WTC11 (cell line): Measurements from ENCODE around the gene INTS15. TPM values are rescaled to one million over a fixed set of nuclear protein-coding genes. Genes with fewer than 3 reads are reported as not detected.

Experiments
- ATAC-seq: fragments of 200-7000 bp; cut with Tn5 transposase; 2 replicates; pipeline ENCODE4 v1.10.0; 2021; ENCODE audit warnings: mild to moderate bottlenecking, moderate library complexity
- CTCF ChIA-PET: fragments of 300-600 bp; sonication (Branson Sonifier 250); formaldehyde crosslinking; loops from one replicate; lab custom pipeline; 2021; ENCODE audit warnings: antibody characterized with exemption; lab: Charles Lee
- POLR2A ChIA-PET: fragments of 350-600 bp; sonication (Branson Sonifier 250); formaldehyde crosslinking; loops from one replicate; lab custom pipeline; 2021; ENCODE audit warnings: antibody characterized with exemption; lab: Charles Lee
- DNase-seq: peaks from one replicate; pipeline ENCODE4 v3.0.0; 2021; ENCODE audit warnings: low spot score
- H3K27ac Mint-ChIP-seq: 2 replicates; pipeline ENCODE4 v1.8.0; 2021; ENCODE audit warnings: mixed read lengths
- H3K27me3 Mint-ChIP-seq: 2 replicates; pipeline ENCODE4 v1.8.0; 2021; ENCODE audit warnings: low read depth, mild to moderate bottlenecking, moderate library complexity, mixed read lengths
- H3K36me3 Mint-ChIP-seq: 2 replicates; pipeline ENCODE4 v1.8.0; 2021; ENCODE audit warnings: mixed read lengths
- H3K4me1 Mint-ChIP-seq: 2 replicates; pipeline ENCODE4 v1.8.0; 2022; ENCODE audit warnings: mixed read lengths
- H3K4me3 Mint-ChIP-seq: 2 replicates; pipeline ENCODE4 v1.8.0; 2021; ENCODE audit warnings: mild to moderate bottlenecking, moderate library complexity, mixed read lengths
- H3K9me3 Mint-ChIP-seq: 2 replicates; pipeline ENCODE4 v1.8.0; 2021; ENCODE audit warnings: mixed read lengths
- ELF4 ChIP-seq: sonication (generic); formaldehyde crosslinking; IDR thresholded peaks from 2 replicates; pipeline ENCODE4 v1.8.1; 2022; ENCODE audit warnings: low read depth, mild to moderate bottlenecking, moderate library complexity, missing genetic modification reagents
- EMX1 ChIP-seq: fragments of 250-450 bp; sonication (Bioruptor Pico); IDR thresholded peaks from 2 replicates; pipeline ENCODE4 v1.8.0; 2021; ENCODE audit warnings: mild to moderate bottlenecking
- IRF2 ChIP-seq: sonication (generic); formaldehyde crosslinking; IDR thresholded peaks from 2 replicates; pipeline ENCODE4 v1.8.0; 2022; ENCODE audit warnings: low read depth, missing genetic modification reagents, borderline replicate concordance
- KAT7 ChIP-seq: sonication (generic); formaldehyde crosslinking; IDR thresholded peaks from 2 replicates; pipeline ENCODE4 v1.8.1; 2023; ENCODE audit warnings: missing genetic modification reagents, mild to moderate bottlenecking, borderline replicate concordance
- NFATC4 ChIP-seq: fragments of 250-450 bp; sonication (Bioruptor Pico); IDR thresholded peaks from 2 replicates; pipeline ENCODE4 v1.9.0; 2021; ENCODE audit warnings: mild to moderate bottlenecking
- NFE2L1 ChIP-seq: sonication (generic); formaldehyde crosslinking; IDR thresholded peaks from 2 replicates; pipeline ENCODE4 v1.8.1; 2023; ENCODE audit warnings: missing genetic modification reagents
- NR1H2 ChIP-seq: sonication (generic); formaldehyde crosslinking; IDR thresholded peaks from 2 replicates; pipeline ENCODE4 v1.9.0; 2021; ENCODE audit warnings: mild to moderate bottlenecking, moderate library complexity, missing genetic modification reagents
- NR3C1 ChIP-seq: sonication (generic); formaldehyde crosslinking; conservative IDR thresholded peaks from 2 replicates; pipeline ENCODE4 v1.8.1; 2023; ENCODE audit warnings: low read depth, mild to moderate bottlenecking, missing genetic modification reagents
- PRRX2 ChIP-seq: fragments of 250-450 bp; sonication (Bioruptor Pico); IDR thresholded peaks from 2 replicates; pipeline ENCODE4 v1.8.0; 2021; ENCODE audit warnings: mild to moderate bottlenecking
- TEAD4 ChIP-seq: sonication (generic); formaldehyde crosslinking; IDR thresholded peaks from 2 replicates; pipeline ENCODE4 v1.8.0; 2022; ENCODE audit warnings: mild to moderate bottlenecking, missing genetic modification reagents
- ZNF138 ChIP-seq: sonication (generic); formaldehyde crosslinking; conservative IDR thresholded peaks from 2 replicates; pipeline ENCODE4 v1.8.1; 2022; ENCODE audit warnings: mild to moderate bottlenecking, moderate library complexity, missing genetic modification reagents
- ZNF219 ChIP-seq: sonication (generic); formaldehyde crosslinking; IDR thresholded peaks from 2 replicates; pipeline ENCODE4 v1.8.0; 2023; ENCODE audit warnings: missing genetic modification reagents, mild to moderate bottlenecking, borderline replicate concordance
- total RNA-seq: library from RNA; stranded (reverse); gene quantifications from 3 replicates; pipeline ENCODE4 v1.2.3, GENCODE V29; 2021
- TF ChIP-seq, protein P1 (sequence below): sonication (generic); formaldehyde crosslinking; IDR thresholded peaks from 2 replicates; pipeline ENCODE4 v1.8.0; 2023; ENCODE audit warnings: missing genetic modification reagents, mild to moderate bottlenecking, borderline replicate concordance
- TF ChIP-seq, protein P2 (sequence below): sonication (generic); formaldehyde crosslinking; IDR thresholded peaks from 2 replicates; pipeline ENCODE4 v1.8.1; 2023; ENCODE audit warnings: mild to moderate bottlenecking, missing genetic modification reagents, moderate library complexity
- TF ChIP-seq, protein P3 (sequence below): fragments of 250-450 bp; sonication (Bioruptor Pico); IDR thresholded peaks from 2 replicates; pipeline ENCODE4 v1.9.0; 2021; ENCODE audit warnings: moderate library complexity, mild to moderate bottlenecking, inconsistent platforms, borderline replicate concordance
- TF ChIP-seq, protein P4 (sequence below): sonication (generic); formaldehyde crosslinking; IDR thresholded peaks from 2 replicates; pipeline ENCODE4 v1.8.1; 2023; ENCODE audit warnings: mild to moderate bottlenecking, missing genetic modification reagents
- TF ChIP-seq, protein P5 (sequence below): sonication (generic); formaldehyde crosslinking; IDR thresholded peaks from 2 replicates; pipeline ENCODE4 v1.8.0; 2022; ENCODE audit warnings: mild to moderate bottlenecking, missing genetic modification reagents
- TF ChIP-seq, protein P6 (sequence below): sonication (generic); formaldehyde crosslinking; IDR thresholded peaks from 2 replicates; pipeline ENCODE4 v1.8.0; 2022; ENCODE audit warnings: mild to moderate bottlenecking, missing genetic modification reagents

The INTS15 gene
- total RNA-seq, 1 experiment from 2014 or later, result 28.2 TPM

DNA sequence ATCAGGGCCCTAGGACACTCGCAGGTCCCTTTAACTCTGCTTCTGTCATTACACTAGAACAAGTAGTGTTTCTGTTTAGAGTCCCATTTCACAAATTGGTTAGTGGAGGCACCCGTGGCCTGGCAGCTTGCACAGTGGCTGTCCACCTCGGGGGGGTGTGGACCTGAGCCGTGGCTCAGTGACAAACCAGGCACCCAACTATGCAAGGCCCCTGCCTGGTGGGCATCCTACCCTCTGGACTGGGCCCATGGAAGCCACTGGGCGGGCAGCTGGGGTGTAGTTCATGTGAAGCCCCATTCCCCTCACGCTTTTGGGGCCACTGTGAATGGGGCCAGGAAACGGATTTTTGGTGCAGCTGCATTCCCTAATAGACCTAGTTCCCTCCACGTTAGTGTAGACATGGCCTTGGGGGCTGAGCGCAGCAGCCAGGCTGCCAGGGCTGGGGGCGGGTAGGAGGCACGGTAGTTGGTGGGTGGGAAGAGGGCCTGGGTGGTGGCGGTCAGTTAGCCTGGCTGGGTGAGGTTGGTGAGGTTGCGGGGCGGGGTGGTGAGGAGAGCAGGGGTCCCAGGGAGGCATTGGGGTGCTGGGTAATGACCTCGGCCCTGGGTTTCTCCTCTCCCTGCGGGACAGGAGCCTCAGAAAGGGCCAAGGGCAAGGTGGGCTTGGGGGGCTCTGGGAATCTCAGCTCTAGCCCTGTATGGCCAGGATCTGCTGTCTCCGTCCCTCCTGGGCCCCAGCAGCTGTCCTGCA, 66.0 kb downstream of the INTS15 start:
- H3K9me3 Mint-ChIP-seq, result no peaks in the 10 kb centered on the region
- TF ChIP-seq, protein P1, sequence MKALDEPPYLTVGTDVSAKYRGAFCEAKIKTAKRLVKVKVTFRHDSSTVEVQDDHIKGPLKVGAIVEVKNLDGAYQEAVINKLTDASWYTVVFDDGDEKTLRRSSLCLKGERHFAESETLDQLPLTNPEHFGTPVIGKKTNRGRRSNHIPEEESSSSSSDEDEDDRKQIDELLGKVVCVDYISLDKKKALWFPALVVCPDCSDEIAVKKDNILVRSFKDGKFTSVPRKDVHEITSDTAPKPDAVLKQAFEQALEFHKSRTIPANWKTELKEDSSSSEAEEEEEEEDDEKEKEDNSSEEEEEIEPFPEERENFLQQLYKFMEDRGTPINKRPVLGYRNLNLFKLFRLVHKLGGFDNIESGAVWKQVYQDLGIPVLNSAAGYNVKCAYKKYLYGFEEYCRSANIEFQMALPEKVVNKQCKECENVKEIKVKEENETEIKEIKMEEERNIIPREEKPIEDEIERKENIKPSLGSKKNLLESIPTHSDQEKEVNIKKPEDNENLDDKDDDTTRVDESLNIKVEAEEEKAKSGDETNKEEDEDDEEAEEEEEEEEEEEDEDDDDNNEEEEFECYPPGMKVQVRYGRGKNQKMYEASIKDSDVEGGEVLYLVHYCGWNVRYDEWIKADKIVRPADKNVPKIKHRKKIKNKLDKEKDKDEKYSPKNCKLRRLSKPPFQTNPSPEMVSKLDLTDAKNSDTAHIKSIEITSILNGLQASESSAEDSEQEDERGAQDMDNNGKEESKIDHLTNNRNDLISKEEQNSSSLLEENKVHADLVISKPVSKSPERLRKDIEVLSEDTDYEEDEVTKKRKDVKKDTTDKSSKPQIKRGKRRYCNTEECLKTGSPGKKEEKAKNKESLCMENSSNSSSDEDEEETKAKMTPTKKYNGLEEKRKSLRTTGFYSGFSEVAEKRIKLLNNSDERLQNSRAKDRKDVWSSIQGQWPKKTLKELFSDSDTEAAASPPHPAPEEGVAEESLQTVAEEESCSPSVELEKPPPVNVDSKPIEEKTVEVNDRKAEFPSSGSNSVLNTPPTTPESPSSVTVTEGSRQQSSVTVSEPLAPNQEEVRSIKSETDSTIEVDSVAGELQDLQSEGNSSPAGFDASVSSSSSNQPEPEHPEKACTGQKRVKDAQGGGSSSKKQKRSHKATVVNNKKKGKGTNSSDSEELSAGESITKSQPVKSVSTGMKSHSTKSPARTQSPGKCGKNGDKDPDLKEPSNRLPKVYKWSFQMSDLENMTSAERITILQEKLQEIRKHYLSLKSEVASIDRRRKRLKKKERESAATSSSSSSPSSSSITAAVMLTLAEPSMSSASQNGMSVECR (CRISPR knock-in tag), result no peak
- TF ChIP-seq IRF2 (CRISPR knock-in tag), result no peak
- TF ChIP-seq NFATC4, result no peak
- TF ChIP-seq NR1H2, result no peak
- no peak for TF ChIP-seq EMX1 (CRISPR knock-in tag)
- TF ChIP-seq, protein P2, sequence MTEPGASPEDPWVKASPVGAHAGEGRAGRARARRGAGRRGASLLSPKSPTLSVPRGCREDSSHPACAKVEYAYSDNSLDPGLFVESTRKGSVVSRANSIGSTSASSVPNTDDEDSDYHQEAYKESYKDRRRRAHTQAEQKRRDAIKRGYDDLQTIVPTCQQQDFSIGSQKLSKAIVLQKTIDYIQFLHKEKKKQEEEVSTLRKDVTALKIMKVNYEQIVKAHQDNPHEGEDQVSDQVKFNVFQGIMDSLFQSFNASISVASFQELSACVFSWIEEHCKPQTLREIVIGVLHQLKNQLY (CRISPR knock-in tag), result no peak
- TF ChIP-seq PRRX2 (CRISPR knock-in tag), result no peak
- no peak for TF ChIP-seq NFE2L1 (CRISPR knock-in tag)
- TF ChIP-seq, protein P3, sequence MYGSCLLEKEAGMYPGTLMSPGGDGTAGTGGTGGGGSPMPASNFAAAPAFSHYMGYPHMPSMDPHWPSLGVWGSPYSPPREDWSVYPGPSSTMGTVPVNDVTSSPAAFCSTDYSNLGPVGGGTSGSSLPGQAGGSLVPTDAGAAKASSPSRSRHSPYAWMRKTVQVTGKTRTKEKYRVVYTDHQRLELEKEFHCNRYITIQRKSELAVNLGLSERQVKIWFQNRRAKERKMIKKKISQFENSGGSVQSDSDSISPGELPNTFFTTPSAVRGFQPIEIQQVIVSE (CRISPR knock-in tag), result no peak
- no peak for TF ChIP-seq ZNF219
- TF ChIP-seq ELF4 (CRISPR knock-in tag), result no peak
- TF ChIP-seq, protein P4, sequence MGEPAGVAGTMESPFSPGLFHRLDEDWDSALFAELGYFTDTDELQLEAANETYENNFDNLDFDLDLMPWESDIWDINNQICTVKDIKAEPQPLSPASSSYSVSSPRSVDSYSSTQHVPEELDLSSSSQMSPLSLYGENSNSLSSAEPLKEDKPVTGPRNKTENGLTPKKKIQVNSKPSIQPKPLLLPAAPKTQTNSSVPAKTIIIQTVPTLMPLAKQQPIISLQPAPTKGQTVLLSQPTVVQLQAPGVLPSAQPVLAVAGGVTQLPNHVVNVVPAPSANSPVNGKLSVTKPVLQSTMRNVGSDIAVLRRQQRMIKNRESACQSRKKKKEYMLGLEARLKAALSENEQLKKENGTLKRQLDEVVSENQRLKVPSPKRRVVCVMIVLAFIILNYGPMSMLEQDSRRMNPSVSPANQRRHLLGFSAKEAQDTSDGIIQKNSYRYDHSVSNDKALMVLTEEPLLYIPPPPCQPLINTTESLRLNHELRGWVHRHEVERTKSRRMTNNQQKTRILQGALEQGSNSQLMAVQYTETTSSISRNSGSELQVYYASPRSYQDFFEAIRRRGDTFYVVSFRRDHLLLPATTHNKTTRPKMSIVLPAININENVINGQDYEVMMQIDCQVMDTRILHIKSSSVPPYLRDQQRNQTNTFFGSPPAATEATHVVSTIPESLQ (CRISPR knock-in tag), result no peak
- TF ChIP-seq ZNF138 (CRISPR knock-in tag), result no peak
- TF ChIP-seq KAT7, result no peak
- TF ChIP-seq NR3C1 (CRISPR knock-in tag), result no peak
- TF ChIP-seq, protein P5, sequence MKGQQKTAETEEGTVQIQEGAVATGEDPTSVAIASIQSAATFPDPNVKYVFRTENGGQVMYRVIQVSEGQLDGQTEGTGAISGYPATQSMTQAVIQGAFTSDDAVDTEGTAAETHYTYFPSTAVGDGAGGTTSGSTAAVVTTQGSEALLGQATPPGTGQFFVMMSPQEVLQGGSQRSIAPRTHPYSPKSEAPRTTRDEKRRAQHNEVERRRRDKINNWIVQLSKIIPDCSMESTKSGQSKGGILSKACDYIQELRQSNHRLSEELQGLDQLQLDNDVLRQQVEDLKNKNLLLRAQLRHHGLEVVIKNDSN (CRISPR knock-in tag), result no peak
- no peak for TF ChIP-seq TEAD4
- TF ChIP-seq, protein P6, sequence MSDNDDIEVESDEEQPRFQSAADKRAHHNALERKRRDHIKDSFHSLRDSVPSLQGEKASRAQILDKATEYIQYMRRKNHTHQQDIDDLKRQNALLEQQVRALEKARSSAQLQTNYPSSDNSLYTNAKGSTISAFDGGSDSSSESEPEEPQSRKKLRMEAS (CRISPR knock-in tag), result no peak
- no peak for ATAC-seq
- H3K4me1 Mint-ChIP-seq, result peaks cover 17% of the 10 kb centered on the region
- peaks cover 6% of the 10 kb centered on the region for H3K36me3 Mint-ChIP-seq
- no peak overlapping the region for H3K4me3 Mint-ChIP-seq
- H3K27me3 Mint-ChIP-seq, result no peaks in the 10 kb centered on the region
- H3K27ac Mint-ChIP-seq, result no peak overlapping the region
- no peak for DNase-seq
- POLR2A ChIA-PET, result no interaction called here
- CTCF ChIA-PET, result no interaction called here
